ENCODE results near the gene FXYD6. TPM values are rescaled to one million over a fixed set of nuclear protein-coding genes. Genes with fewer than 3 reads are reported as not detected.

Gene FXYD6
- total and polyA plus RNA-seq, 2 of the 8 experiments (the other 6 are each of a cell fraction or from before 2014, with no cell fraction given), result 44.6 to 117 TPM

DNA sequence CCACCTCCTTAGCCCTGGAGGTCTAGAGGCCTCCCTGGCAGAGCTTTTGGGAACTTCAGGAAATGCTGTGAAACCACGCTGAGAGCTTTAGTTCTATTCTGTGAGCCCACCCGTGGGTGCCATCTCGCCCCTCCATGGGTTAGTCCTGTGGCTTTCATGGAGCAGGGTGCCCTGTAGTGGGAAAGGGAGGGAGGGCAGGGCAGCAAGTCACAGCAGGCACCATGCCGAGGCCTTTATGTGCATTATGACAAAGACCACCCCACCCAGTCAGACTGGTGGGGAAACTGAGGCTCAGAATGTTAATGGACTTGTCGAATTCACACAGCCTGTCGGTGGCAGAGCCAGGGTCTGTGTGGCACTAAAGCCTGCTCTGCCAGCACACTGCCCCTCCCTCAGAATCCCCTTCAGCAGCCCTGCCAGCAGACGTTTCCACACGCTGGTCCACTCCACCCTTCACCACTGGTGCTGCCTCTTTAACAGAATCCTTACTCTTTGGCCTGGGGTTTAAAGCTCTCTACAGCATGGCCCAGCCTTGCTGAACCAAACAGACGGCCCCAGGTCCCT, 39.3 kb upstream of the FXYD6 start:
- Histone ChIP-seq H3K23me2 (ENCODE audit: low read depth, low read length) (no peaks in the 10 kb centered on the region; the same call in 1 of the 2 replicates), H3K79me2 (ENCODE audit: control insufficient read depth in 1 of 2, insufficient read depth in 2 of 2, low read length in 2 of 2) (no peaks in the 10 kb centered on the region), H3K4ac (replicated peaks; ENCODE audit: insufficient read length, low read depth, low read length) (no peak overlapping the region), H4K20me1 (replicated peaks in 1 of 2; ENCODE audit: control insufficient read depth in 1 of 2, insufficient read depth in 2 of 2, low read length in 2 of 2) (peaks cover 0 to 2% of the 10 kb centered on the region in 2 experiments), H3K27me3 (replicated peaks in 1 of 4; ENCODE audit: control insufficient read depth in 3 of 4, extremely low read depth in 1 of 4, insufficient read depth in 3 of 4, low read length in 3 of 4) (no peaks in the 10 kb centered on the region), H2BK12ac (ENCODE audit: low read depth, low read length) (no peak overlapping the region), H3K4me2 (ENCODE audit: insufficient read depth in 1 of 2, low read depth in 2 of 2, low read length in 2 of 2) (no peak overlapping the region), H2BK15ac (ENCODE audit: low read length) (no peak overlapping the region), H3K56ac (replicated peaks; ENCODE audit: insufficient read length, low read depth, low read length) (no peak overlapping the region), H4K91ac (replicated peaks; ENCODE audit: insufficient read length, low read length) (no peak overlapping the region), H2BK5ac (ENCODE audit: low read depth, low read length) (no peak overlapping the region), H2AFZ (ENCODE audit: low read length) (no peak overlapping the region), H2BK20ac (ENCODE audit: low read length) (no peak overlapping the region), H3K4me1 (replicated peaks in 1 of 4; ENCODE audit: control insufficient read depth in 3 of 4, insufficient read depth in 4 of 4, low read length in 3 of 4) (no peaks in the 10 kb centered on the region; a peak in 1 of 7 replicates), H3K9ac (replicated peaks in 1 of 4; ENCODE audit: extremely low read depth in 1 of 4, low read depth in 3 of 4, low read length in 3 of 4) (no peak overlapping the region), H4K5ac (ENCODE audit: insufficient read length, low read depth, low read length) (no peak overlapping the region), H4K8ac (ENCODE audit: extremely low read depth, insufficient read depth, low read length) (no peak overlapping the region), H3K4me3 (ENCODE audit: extremely low read depth in 1 of 4, insufficient read depth in 2 of 4, low read depth in 3 of 4, low read length in 4 of 4) (no peak overlapping the region), H2AK5ac (ENCODE audit: low read depth, low read length) (no peak overlapping the region), H3K79me1 (ENCODE audit: low read depth, low read length) (no peaks in the 10 kb centered on the region), H3K36me3 (ENCODE audit: control insufficient read depth in 2 of 4, insufficient read depth in 4 of 4, low read length in 3 of 4) (no peaks in the 10 kb centered on the region), H3K27ac (ENCODE audit: low read depth, low read length) (no peak overlapping the region), H3K9me3 (ENCODE audit: insufficient read depth in 2 of 2, low read depth in 1 of 2, low read length in 1 of 2) (no peaks in the 10 kb centered on the region), H3K18ac (ENCODE audit: extremely low read depth, low read length) (no peak overlapping the region), H3K23ac (ENCODE audit: insufficient read length) (no peak overlapping the region), H3K14ac (ENCODE audit: insufficient read length) (no peak overlapping the region), H2BK120ac (replicated peaks; ENCODE audit: low read depth, low read length) (no peak overlapping the region)
- DNase-seq (ENCODE audit: low read depth in 1 of 2, low spot score in 2 of 2) (no peak), FAIRE-seq (no peak)
- WGBS, 2 experiments (ENCODE audit: extremely low coverage in 1 of 2, insufficient coverage in 1 of 2, insufficient read length in 1 of 2, insufficient replicate concordance in 2 of 2, low coverage in 1 of 2, low lambda C conversion rate in 2 of 2, missing lambda C conversion rate in 1 of 2), result 90% methylated on average over 9 of the region's 9 CpGs; no CpG with 5 or more reads in 1 of the 2 experiments
- ChIA-PET POLR2A (ENCODE audit: partially characterized antibody) (interaction anchor here (1.5 kb wide), 1 partner anchor 16 kb away, joined by 3 read pairs; no protein-coding TSS in a partner anchor), CTCF (ENCODE audit: partially characterized antibody) (interaction anchor here (0.6 to 14.8 kb wide), 14 partner anchors 8 to 185 kb away, joined by 3 to 143 read pairs (median 4); partner anchors contain the start of gene TMPRSS13)
- no peak for TF ChIP-seq ZNF274 (IDR thresholded peaks at IDR 0.05; ENCODE audit: borderline replicate concordance, extremely low read depth, low read length)
- no peak for TF ChIP-seq CTBP2 (IDR thresholded peaks at IDR 0.05; ENCODE audit: borderline replicate concordance, insufficient read depth, insufficient read length, low read length)
- no peak for TF ChIP-seq RAD21 (IDR thresholded peaks at IDR 0.05 in 1 of 2, conservative IDR thresholded peaks at IDR 0.05 in 1 of 2; ENCODE audit: low read depth in 2 of 2, low read length in 2 of 2)
- TF ChIP-seq RXRA (IDR thresholded peaks at IDR 0.05; ENCODE audit: insufficient read depth, low read depth, low read length), result no peak
- no peak for TF ChIP-seq RBBP5 (IDR thresholded peaks at IDR 0.05; ENCODE audit: borderline replicate concordance, low read depth, low read length)
- no peak for TF ChIP-seq EZH2 (IDR thresholded peaks at IDR 0.05; ENCODE audit: low read depth, low read length, severe bottlenecking)
- TF ChIP-seq CBX8 (IDR thresholded peaks at IDR 0.05; ENCODE audit: borderline replicate concordance, low read depth, low read length), result no peak
- TF ChIP-seq, protein P1, sequence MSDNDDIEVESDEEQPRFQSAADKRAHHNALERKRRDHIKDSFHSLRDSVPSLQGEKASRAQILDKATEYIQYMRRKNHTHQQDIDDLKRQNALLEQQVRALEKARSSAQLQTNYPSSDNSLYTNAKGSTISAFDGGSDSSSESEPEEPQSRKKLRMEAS (IDR thresholded peaks at IDR 0.05), result no peak
- no peak for TF ChIP-seq NRF1 (IDR thresholded peaks at IDR 0.05; ENCODE audit: low read depth, low read length)
- no peak for TF ChIP-seq POLR2A (IDR thresholded peaks at IDR 0.05; ENCODE audit: control extremely low read depth in 1 of 2, low read depth in 2 of 2, low read length in 2 of 2)
- TF ChIP-seq GTF2F1 (IDR thresholded peaks at IDR 0.05; ENCODE audit: borderline replicate concordance, low read depth, low read length), result no peak
- TF ChIP-seq FOSL1 (IDR thresholded peaks at IDR 0.05; ENCODE audit: insufficient read depth, low read depth, low read length), result no peak
- no peak for TF ChIP-seq KDM1A (IDR thresholded peaks at IDR 0.05; ENCODE audit: borderline replicate concordance, low read length)
